Suppressor macrophage treated with lipopolysaccharide for 4 hours (primary cell): ENCODE results near the gene MRE11.
"Not testable (repeated sequence)": the region's sequence is repeated elsewhere in the genome, so short reads cannot be mapped to it uniquely, and the experiment has no call there.

Source experiments
- DNase-seq: peaks from one replicate; pipeline ENCODE4 v3.0.0-alpha.2; 2020

Gene MRE11

DNA sequence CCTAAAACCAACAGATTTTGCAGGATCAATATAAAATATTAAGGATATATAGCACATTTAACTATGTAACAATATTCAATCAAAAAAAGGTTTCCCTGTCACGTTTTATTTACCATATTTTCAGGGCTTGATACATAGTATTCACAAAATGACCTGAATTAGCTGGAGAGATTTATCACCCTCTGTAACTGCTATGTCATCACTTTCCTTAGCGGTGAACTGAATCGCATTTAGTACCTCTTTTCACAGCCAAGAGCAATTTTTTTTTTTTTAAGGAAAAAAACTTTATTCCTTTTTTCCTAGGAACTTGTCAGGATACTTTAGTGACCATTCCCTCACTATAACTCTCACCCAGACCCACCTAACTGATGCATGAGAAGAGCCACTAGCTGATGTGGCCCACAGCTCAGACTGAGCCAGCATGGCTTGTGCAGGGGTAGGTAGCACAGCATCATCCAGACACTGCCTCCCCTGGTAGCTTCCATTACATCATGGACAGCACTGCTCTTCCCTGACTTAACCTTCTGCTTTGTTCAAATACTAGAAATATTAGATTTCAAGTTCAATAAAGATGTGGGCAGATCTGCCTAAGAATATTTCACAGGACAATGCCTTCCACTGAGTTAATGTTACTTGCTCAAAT lies 75.4 kb downstream of the MRE11 start:
- DNase-seq, result no peak

- DNase-seq, result peak; percentile 41
Observed at GRCh38 chr11:94417386-94417987, 76.2 kb downstream of the MRE11 start.

DNA sequence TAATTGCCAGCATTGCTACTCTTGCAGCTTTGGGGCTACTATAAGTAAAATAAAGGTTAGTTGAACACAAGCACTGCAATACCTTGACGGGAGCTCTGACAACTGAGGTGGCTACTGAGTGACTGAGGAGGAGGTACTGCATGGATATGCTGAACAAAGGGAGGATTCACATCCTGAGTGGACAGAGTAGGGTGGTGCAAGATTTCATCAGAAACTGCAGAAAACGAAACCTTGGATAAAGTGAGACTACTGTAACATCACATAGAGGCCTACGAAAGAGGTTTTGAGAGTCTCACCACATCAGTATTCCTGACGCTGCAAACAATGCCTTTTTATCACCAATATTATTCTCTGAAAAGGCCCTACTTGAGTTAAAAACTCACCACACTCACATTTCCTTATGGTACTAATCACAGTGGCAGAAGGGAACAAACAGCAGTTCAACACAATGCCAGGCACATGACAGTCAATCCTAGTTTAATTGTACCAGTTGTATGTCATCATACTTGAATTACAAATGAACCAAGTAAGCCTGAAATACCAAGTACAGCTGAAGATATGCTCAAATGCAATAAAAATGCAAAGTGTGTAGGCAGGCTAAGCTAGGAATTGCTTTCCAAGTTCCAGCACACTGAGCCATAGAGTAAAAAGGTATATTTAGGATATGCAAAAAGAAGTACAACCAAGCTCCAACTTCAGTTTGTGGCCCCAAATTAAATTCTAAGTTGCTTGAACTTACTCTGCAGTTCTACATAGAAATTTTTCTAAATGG lies 88.4 kb downstream of the MRE11 start:
- no peak for DNase-seq

DNA sequence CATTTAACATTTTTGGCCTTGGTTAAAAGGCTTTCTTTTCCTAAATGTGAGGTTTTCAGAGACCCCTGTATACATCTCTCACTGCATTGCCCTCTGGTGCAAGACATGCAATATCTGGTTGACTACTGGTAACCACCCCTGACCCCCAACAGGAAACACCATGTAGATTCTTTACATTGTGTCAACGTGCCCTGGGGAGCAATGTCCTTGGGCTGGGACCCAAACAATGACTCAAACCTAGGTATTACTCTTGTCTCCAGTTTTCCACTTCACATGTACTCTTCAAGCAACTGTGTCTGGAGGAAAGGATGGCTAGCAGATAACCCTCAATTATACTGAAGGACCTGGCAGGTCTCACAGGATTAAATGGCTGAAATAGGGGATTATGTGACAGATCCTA lies 91.3 kb downstream of the MRE11 start:
- no peak for DNase-seq

- no peak for DNase-seq
Observed at GRCh38 chr11:94401773-94402265, 91.8 kb downstream of the MRE11 start.

GRCh38 chr11:94400839-94401772 lies 92.5 kb downstream of the MRE11 start, which contains the start of gene GPR83:
Gene GPR83 (minus strand): TSS chr11:94401419. CDS start chr11:94401247, 172 bp downstream.
- DNase-seq, result no peak

GRCh38 chr11:94400457-94400838 lies 93.2 kb downstream of the MRE11 start:
- DNase-seq, result no peak

DNA sequence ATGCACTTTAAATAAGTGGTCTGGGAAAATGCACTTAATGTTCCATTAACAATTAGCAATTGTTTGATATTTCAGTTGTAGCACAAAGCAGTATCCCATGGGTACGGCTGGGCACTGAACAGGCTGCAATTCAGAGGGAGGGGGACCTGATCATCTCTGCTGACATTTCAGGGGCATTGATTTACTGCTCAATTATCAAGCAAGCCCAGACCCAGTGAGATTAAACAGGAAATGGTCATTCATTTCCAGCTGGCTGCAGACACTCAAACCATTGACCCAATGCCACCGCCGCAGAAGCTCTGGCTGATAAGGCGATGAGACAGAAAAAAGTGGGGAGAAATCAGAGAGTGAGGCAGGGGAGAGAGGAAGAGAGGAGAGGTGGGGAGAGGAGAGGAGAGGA lies 93.6 kb downstream of the MRE11 start:
- DNase-seq, result no peak

GRCh38 chr11:94398101-94398500 lies 95.5 kb downstream of the MRE11 start:
- DNase-seq, result no peak

DNA sequence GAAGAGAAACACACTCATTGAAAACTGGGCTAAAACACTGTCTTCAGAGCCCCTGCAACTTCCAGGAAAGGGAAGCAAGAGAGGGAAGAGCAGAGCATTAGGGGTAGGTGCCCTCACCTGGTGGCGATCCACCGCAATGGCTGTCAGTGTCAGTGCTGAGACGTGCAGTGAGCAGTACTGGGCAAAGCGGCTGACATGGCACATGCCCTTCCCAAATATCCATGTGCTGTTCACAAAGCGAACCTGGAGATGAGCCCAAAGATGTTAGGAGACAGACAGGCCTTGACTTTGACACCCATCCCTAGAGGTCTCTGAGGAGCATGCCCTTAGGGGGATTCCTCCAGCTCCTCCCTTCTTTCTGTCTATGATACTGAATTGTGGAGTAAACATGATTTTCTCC lies 97.4 kb downstream of the MRE11 start:
- no peak for DNase-seq

- DNase-seq, result not testable (repeated sequence)
Observed at GRCh38 chr11:94391937-94392336, 101.7 kb downstream of the MRE11 start.

GRCh38 chr11:94379613-94380012 lies 114.0 kb downstream of the MRE11 start:
- no peak for DNase-seq

DNA sequence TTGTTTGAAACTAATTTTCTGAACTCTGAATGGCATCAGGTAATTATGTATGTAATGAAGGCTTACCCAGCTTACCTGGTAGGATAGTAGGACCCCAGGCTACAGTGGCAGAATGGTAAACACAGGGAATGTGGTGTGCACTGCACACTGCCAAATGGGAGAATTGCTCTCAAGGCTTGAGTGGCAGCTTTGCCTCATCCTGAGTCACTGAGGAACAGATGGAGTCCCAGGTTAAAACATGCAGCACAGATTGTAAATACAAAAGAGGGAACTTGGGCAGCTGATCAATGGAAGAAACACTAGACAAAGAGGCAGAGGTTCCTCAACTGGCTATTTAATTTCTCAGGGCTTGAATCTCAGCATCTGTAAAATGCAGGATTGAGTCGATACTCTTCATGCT lies 116.8 kb downstream of the MRE11 start:
- no peak for DNase-seq

DNA sequence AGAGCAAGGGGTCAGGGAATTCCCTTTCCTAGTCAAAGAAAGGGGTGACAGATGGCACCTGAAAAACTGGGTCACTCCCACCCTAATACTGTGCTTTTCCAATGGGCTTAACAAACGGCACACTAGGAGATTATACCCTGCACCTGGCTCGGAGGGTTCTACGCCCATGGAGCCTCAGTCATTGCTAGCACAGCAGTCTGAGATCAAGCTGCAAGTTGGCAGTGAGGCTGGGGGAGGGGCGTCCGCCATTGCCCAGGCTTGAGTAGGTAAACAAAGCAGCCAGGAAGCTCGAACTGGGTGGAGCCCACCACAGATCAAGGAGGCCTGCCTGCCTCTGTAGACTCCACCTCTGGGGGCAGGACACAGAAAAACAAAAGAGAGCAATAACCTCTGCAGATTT lies 123.1 kb downstream of the MRE11 start:
- not testable (repeated sequence) for DNase-seq
